ENCODE measurements around the gene LMF2.
A peak's percentile ranks its signal among the peaks of the same experiment; 100 is the strongest.

The LMF2 gene

GRCh38 chr22:50488006-50488677 is 19.4 kb downstream of the LMF2 start:
- Histone ChIP-seq H3K9ac (ENCODE audit: low read length) (no peak overlapping the region), H3K4me1 (ENCODE audit: low read length) (peaks cover 6% of the 10 kb centered on the region; the same call in 1 of the 2 replicates)
- TF ChIP-seq CTCF (IDR thresholded peaks at IDR 0.05; ENCODE audit: low read depth, low read length) (no peak), EZH2phosphoT487 (IDR thresholded peaks at IDR 0.05; ENCODE audit: low read depth) (no peak)

GRCh38 chr22:50487290-50488005 is 20.1 kb downstream of the LMF2 start:
- no peaks in the 10 kb centered on the region for H3K36me3 ChIP-seq (replicated peaks; ENCODE audit: low read depth, low read length)
- peak overlapping the region; percentile 83; the same call in 1 of the 2 replicates for H2AFZ ChIP-seq (ENCODE audit: low read depth, low read length)
- H3K27ac ChIP-seq (ENCODE audit: low read length): no peak overlapping the region
- TF ChIP-seq EZH2phosphoT487 (IDR thresholded peaks at IDR 0.05; ENCODE audit: low read depth) (no peak), CTCF (IDR thresholded peaks at IDR 0.05; ENCODE audit: low read depth, low read length) (no peak)
- H3K4me3 ChIP-seq (ENCODE audit: low read length): peak overlapping the region; percentile 36; the same call in 1 of the 2 replicates
- no peaks in the 10 kb centered on the region for H3K79me2 ChIP-seq (ENCODE audit: low read length)
- H3K9ac ChIP-seq (ENCODE audit: low read length): no peak overlapping the region
- H3K4me1 ChIP-seq (ENCODE audit: low read length): peaks cover 6% of the 10 kb centered on the region; the same call in 1 of the 2 replicates
- no peaks in the 10 kb centered on the region for H3K27me3 ChIP-seq (ENCODE audit: low read depth, low read length)
- H3K4me2 ChIP-seq (ENCODE audit: low read length): peak overlapping the region; percentile 48
- no peaks in the 10 kb centered on the region for H4K20me1 ChIP-seq (ENCODE audit: insufficient read depth, low read length)
- no peaks in the 10 kb centered on the region for H3K9me3 ChIP-seq (ENCODE audit: insufficient read depth, low read length)

More at GRCh38 chr22:50488006-50488677, 19.4 kb downstream of the LMF2 start:
- Histone ChIP-seq H3K4me3 (ENCODE audit: low read length) (no peak overlapping the region), H3K27me3 (ENCODE audit: low read depth, low read length) (no peaks in the 10 kb centered on the region), H3K36me3 (replicated peaks; ENCODE audit: low read depth, low read length) (no peaks in the 10 kb centered on the region), H3K4me2 (ENCODE audit: low read length) (0 out of 2 replicates have a peak overlapping the region, but pooled peaks have one; percentile 48), H2AFZ (ENCODE audit: low read depth, low read length) (0 out of 2 replicates have a peak overlapping the region, but pooled peaks have one; percentile 13), H3K79me2 (ENCODE audit: low read length) (no peaks in the 10 kb centered on the region), H3K27ac (ENCODE audit: low read length) (no peak overlapping the region), H4K20me1 (ENCODE audit: insufficient read depth, low read length) (no peaks in the 10 kb centered on the region), H3K9me3 (ENCODE audit: insufficient read depth, low read length) (no peaks in the 10 kb centered on the region)

- Histone ChIP-seq H3K4me1 (ENCODE audit: low read length) (peaks cover 6% of the 10 kb centered on the region; the same call in 1 of the 2 replicates), H3K9ac (ENCODE audit: low read length) (peak within 1 kb of the TSS; percentile 17; the same call in 1 of the 2 replicates), H3K27ac (ENCODE audit: low read length) (no peak within 1 kb of the TSS), H4K20me1 (ENCODE audit: insufficient read depth, low read length) (no peaks in the 10 kb centered on the region), H3K79me2 (ENCODE audit: low read length) (no peaks in the 10 kb centered on the region), H3K4me3 (ENCODE audit: low read length) (peak within 1 kb of the TSS; percentile 36; the same call in 1 of the 2 replicates), H3K4me2 (ENCODE audit: low read length) (peak within 1 kb of the TSS; percentile 48), H3K9me3 (ENCODE audit: insufficient read depth, low read length) (no peaks in the 10 kb centered on the region), H3K27me3 (ENCODE audit: low read depth, low read length) (no peaks in the 10 kb centered on the region), H2AFZ (ENCODE audit: low read depth, low read length) (peak within 1 kb of the TSS; percentile 83), H3K36me3 (replicated peaks; ENCODE audit: low read depth, low read length) (no peaks in the 10 kb centered on the region)
- TF ChIP-seq EZH2phosphoT487 (IDR thresholded peaks at IDR 0.05; ENCODE audit: low read depth): no peak
- TF ChIP-seq CTCF (IDR thresholded peaks at IDR 0.05; ENCODE audit: low read depth, low read length): no peak
Measured at GRCh38 chr22:50486561-50487289, 20.8 kb downstream of the LMF2 start, which contains the start of gene MIOX. Gene MIOX, plus strand, starts transcription at chr22:50486859. Its CDS starts 39 bp downstream, at chr22:50486898.
